HG02840 (cell line): ENCODE results near the gene PLA2G10.
"Not testable (repeated sequence)": the region's sequence is repeated elsewhere in the genome, so short reads cannot be mapped to it uniquely, and the experiment has no call there.

Experiments
- ATAC-seq: cut with Tn5 transposase; IDR thresholded peaks from one replicate; pipeline ENCODE4 v1.9.1; 2021; ENCODE audit warnings: mild to moderate bottlenecking, moderate library complexity, moderate number of reproducible peaks; ENCODE audit not compliant: unreplicated experiment, low FRiP score

Gene PLA2G10, protein sequence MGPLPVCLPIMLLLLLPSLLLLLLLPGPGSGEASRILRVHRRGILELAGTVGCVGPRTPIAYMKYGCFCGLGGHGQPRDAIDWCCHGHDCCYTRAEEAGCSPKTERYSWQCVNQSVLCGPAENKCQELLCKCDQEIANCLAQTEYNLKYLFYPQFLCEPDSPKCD

DNA sequence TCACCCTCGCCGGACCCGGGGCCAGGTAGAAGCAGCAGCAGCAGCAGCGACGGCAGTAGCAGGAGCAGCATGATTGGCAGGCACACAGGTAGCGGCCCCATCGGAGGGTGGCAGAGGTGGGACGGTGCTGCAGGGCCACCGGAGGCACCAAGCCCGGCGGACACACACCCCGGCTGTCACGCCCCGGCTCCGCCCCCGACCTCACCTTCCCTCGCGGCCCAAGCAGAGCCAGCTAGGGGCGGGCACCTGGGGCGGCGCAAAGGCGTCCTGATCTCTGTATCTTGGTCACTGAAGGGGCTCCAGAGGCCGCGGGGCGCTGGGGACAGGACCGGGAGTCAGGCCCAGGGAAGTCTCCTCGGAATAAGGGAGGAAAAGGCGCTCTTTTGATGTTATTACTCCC is at the start of gene PLA2G10:
PLA2G10 (minus strand) TSS at position 180 of the 400 bp plus-strand sequence; CDS start at position 101, 79 bp downstream.
- ATAC-seq, result not testable (repeated sequence)

DNA sequence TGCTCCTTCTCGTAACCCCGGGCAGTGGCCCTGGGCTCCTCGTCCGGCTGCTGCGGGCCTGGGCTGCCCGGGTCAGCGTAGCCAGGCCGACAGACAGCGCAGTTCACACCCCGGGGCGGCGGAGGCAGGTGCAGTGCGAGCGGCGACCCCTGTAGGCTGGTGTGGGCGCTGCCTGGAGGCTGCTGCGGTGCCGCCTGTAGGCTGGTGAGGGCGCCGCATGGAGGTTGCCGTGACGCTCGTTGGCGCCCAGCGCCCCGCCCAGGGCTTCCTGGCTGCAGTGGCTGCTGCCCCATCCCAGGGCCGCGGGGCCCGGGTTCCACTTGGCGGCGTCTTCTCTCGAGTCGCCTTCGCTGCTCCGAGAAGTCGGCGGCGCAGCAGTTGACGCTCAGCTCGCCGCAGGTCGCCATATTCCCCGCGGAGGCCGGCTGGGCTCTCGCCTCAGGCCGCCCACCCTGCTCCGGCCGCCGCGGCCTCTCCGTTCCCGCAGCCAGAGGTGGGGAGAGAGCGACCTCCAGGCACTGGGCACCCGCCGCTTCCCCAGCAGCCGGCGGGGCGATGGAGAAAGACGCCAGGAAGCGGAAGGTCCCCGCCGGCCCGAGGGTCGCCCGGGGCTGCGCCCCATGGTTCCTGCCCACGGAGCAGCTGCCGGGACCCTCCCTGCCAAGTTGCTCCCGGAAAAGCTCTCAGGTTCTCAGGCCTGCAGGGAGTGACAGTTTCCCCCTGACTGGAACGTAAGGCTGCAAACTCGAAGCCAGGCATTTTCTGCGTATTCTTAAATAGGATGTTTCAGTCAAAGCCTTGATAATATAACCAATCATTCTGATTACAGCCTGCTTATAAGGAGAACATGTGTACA is 48.4 kb upstream of the PLA2G10 start, which contains the start of gene NPIPA2:
NPIPA2 (plus strand) TSS at position 261 of the 856 bp plus-strand sequence. CDS start 5,533 bp downstream, outside the sequence.
- peak; percentile 88 for ATAC-seq

DNA sequence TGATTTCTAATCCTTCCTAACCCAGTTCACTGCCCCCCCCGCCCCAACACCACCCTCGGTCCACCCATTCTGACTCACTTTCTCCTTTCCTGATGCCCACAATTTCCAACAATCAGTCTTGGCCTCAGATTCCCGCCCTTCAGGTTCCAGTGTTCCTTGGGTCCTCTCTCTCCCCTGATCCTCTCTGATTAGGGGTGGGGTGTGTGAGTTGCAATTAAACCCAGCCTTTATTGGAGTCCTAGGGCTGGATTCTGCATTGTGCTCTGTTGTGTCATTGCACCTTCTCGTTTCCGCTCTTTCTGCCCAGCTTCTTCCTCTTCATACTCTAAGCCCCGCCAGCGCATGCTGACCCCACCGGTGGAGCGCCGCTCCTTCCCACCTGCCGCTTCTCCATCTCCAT is 47.7 kb upstream of the PLA2G10 start:
- ATAC-seq, result not testable (repeated sequence)

DNA sequence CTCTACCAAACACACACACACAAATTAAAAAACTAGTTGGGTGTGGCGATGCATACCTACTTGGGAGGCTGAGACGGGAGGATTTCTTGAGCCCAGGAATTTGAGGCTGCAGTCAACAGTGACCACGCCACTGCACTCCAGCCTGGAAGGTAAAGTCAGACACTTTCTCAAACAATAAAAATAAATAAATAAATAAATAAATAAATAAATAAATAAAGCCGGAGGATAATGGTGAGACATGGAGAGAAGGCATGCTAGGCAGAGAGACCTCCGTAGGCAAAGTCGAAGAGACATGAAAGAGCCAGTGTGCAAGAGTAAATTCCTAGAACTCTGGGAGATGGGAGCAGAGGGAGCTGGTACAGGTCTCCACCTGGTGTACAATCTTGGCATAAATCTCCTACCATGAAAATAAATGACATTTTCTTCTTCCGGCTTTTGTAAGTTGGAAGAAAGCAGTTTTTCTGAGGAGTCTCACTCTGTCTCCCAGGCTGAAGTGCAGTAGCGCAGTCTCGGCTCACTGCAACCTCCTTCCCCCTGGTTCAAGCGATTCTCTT is 46.8 kb upstream of the PLA2G10 start:
- not testable (repeated sequence) for ATAC-seq

DNA sequence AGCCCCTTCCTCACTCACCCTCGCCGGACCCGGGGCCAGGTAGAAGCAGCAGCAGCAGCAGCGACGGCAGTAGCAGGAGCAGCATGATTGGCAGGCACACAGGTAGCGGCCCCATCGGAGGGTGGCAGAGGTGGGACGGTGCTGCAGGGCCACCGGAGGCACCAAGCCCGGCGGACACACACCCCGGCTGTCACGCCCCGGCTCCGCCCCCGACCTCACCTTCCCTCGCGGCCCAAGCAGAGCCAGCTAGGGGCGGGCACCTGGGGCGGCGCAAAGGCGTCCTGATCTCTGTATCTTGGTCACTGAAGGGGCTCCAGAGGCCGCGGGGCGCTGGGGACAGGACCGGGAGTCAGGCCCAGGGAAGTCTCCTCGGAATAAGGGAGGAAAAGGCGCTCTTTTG is 39.1 kb upstream of the PLA2G10 start:
- not testable (repeated sequence) for ATAC-seq

DNA sequence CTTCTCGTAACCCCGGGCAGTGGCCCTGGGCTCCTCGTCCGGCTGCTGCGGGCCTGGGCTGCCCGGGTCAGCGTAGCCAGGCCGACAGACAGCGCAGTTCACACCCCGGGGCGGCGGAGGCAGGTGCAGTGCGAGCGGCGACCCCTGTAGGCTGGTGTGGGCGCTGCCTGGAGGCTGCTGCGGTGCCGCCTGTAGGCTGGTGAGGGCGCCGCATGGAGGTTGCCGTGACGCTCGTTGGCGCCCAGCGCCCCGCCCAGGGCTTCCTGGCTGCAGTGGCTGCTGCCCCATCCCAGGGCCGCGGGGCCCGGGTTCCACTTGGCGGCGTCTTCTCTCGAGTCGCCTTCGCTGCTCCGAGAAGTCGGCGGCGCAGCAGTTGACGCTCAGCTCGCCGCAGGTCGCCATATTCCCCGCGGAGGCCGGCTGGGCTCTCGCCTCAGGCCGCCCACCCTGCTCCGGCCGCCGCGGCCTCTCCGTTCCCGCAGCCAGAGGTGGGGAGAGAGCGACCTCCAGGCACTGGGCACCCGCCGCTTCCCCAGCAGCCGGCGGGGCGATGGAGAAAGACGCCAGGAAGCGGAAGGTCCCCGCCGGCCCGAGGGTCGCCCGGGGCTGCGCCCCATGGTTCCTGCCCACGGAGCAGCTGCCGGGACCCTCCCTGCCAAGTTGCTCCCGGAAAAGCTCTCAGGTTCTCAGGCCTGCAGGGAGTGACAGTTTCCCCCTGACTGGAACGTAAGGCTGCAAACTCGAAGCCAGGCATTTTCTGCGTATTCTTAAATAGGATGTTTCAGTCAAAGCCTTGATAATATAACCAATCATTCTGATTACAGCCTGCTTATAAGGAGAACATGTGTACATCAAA is 9.3 kb upstream of the PLA2G10 start, which contains the start of gene NPIPA3:
NPIPA3 (plus strand) TSS at position 256 of the 856 bp plus-strand sequence. CDS start 5,533 bp downstream, outside the sequence.
- peak; percentile 91 for ATAC-seq

DNA sequence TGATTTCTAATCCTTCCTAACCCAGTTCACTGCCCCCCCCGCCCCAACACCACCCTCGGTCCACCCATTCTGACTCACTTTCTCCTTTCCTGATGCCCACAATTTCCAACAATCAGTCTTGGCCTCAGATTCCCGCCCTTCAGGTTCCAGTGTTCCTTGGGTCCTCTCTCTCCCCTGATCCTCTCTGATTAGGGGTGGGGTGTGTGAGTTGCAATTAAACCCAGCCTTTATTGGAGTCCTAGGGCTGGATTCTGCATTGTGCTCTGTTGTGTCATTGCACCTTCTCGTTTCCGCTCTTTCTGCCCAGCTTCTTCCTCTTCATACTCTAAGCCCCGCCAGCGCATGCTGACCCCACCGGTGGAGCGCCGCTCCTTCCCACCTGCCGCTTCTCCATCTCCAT is 8.6 kb upstream of the PLA2G10 start:
- not testable (repeated sequence) for ATAC-seq

DNA sequence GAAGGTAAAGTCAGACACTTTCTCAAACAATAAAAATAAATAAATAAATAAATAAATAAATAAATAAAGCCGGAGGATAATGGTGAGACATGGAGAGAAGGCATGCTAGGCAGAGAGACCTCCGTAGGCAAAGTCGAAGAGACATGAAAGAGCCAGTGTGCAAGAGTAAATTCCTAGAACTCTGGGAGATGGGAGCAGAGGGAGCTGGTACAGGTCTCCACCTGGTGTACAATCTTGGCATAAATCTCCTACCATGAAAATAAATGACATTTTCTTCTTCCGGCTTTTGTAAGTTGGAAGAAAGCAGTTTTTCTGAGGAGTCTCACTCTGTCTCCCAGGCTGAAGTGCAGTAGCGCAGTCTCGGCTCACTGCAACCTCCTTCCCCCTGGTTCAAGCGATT is 7.8 kb upstream of the PLA2G10 start:
- not testable (repeated sequence) for ATAC-seq

DNA sequence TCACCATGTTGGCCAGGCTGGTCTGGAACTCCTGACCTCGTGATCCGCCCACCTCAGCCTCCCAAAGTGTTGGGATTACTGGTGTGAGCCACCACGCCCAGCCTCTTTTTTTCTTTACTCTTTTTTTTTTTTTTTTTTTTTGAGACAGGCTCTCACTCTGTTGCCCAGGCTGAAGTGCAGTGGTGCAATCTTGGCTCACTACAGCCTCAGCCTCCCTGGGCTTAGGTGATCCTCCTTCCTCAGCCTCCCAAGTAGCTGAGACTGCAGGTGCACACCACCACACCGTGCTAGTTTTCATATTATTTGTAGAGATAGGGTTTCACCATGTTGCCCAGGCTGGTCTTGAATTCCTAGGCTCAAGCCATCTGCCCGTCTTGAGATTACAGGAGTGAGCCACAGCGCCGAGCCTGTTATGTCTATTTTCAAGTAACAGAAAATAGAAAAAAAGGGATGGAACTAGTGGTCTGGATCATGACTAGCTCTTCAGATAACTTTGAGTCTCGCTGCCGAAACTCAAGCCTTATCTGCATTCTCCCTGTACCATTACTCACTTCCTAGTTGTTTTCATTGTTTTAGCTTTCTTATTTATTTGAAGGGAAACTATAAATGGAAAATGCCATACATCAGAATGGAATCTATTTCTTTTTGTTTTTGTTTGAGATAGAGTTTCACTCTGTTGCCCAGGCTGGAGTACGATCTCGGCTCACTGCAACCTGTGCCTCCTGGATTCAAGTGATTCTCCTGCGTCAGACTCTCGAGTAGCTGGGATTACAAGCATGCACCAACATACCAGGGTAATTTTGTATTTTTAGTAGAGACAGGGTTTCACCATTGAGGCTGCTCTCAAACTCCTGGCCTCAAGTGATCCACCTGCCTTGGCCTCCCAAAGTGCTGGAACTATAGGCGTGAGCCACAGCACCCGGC is 8.0 kb downstream of the PLA2G10 start:
- not testable (repeated sequence) for ATAC-seq

DNA sequence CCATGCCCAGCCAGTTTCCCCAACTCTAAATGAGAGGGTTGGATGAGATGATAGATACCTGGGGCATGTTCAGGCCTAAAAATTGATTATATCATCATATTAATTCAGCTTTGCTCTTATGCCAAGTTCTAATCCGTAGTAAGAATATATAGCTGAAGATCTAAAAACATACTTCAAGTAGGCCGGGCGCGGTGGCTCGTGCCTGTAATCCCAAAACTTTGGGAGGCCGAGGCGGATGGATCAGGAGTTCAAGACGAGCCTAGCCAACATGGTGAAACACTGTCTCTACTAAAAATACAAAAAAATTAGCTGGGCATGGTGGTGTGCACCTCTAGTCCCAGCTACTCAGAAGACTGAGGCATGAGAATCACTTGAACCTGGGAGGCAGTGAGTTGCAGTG is 12.0 kb downstream of the PLA2G10 start:
- ATAC-seq, result no peak

DNA sequence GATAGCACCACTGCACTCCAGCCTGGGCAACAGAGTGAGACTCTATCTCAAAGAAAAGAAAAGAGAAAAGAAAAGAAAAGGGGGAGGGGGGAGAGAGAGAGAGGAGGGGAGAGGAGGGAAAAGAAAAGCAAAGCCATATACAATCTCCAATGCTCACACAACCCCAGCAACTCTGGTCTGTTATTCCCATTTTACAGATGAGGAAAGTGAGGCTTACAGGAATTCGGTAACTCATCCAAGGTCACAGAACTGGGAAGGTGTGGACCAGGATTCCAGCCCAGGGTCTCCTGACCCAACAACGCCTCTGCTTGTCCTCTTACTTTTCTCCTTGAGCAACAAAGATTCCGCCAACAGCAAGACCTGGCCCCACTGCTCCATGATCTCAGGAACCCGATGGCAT is 13.0 kb downstream of the PLA2G10 start:
- no peak for ATAC-seq

DNA sequence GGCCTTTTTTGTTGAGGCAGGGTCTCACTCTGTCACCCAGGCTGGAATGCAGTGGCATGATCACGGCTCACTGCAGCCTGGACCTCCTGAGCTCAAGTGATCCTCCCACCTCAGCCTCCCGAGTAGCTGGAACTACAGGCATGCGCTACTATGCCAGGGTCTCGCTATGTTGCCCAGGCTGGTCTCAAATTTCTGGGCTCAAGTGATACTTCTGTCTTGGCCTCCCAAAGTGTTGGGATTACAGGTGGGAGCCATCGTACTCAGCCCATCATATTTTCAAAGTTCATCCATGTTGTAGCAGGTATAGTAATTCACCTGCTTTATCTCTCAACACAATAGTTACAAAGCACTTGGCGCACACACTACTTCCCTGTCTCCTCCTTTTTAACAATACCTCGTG is 13.7 kb downstream of the PLA2G10 start:
- not testable (repeated sequence) for ATAC-seq

DNA sequence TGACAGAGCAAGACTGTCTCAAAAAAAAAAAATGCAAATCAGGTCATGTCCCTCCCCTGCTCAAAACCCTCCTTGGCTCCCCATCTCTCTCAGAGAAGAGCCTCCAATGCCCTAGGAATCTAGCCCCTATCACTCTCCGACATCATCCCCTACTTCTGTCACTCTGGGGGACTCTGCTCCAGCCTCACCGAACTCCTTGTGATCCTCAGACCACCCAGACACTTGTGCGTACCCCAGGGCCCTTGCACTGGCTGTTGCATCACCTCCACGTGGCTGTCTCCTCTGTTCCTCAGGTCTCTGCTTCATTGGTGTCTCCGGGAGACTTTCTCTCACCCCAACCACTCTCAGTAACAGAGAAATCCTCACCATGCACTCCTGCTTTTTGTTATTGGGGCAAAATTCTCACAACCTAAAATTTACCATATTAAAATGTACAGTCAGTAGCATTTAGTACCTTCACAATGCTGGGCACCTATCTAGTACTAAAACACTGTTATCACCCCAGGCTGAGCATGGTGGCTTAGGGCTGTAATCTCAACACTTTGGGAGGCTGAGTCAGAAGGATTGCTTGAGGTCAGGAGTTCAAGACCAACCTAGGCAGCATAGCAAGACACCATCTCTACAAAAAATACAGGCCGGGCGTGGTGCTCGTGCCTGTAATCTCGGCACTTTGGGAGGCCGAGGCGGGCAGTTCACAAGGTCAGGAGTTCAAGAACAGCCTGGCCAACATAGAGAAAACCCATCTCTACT is 15.2 kb downstream of the PLA2G10 start:
- no peak for ATAC-seq

DNA sequence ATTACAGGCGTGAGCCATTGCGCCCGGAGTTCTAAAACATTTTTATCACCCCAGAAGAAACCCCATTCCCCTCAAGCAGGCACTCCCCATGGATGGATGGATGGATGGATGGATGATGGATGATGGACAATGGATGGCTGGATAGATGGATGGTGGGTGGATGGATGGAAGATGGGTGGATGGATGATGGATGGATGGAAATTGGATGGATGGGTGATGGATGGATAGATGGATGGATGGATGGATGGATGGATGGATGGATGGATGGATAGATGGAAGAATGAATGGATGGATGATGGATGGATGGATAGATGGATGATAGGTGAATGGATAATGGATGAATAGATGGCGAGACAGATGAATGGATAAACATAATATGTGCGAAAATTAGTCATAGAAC is 16.5 kb downstream of the PLA2G10 start:
- ATAC-seq, result no peak

DNA sequence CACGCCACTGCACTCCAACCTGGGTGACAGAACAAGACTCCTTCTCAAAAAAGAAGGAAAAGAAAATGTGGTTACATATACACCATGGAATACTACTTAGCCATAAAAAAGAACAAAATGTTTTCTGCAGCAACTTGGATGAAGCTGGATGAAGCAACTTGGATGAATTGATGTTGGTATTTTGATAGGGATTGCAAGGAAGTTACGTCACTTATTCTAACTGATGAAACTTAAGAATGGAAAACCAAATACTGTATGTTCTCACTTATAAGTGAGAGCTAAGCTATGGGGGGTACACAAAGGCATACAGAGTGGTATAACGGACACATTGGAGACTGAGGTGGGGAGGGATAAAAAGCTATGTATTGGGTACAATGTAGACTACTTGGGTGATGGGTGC is 17.5 kb downstream of the PLA2G10 start:
- ATAC-seq, result no peak

DNA sequence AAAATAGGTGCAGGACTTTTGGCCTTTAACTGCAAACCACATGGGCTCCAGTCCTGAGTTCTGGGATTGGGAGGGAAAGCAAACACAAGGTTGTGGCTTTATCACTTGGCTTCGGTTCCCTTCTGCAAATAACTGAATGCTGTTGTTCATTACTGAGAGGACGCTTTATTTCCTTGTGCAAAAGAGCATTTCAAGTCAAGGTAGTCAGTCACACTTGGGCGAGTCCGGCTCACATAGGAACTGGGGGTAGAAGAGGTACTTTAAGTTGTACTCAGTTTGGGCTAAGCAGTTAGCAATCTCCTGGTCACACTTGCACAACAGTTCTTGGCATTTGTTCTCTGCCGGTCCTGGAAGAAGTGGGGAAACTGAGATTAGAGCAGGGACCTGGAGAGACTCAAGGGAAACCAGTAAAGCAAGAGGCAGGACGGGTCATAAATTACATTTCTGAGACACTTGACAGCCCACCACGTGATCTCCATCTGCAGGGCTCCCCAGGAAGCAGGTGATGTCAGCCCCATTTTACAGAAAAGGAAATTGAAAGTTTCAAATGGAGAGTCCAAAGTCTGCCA is 21.6 kb downstream of the PLA2G10 start:
- peak; percentile 73 for ATAC-seq

DNA sequence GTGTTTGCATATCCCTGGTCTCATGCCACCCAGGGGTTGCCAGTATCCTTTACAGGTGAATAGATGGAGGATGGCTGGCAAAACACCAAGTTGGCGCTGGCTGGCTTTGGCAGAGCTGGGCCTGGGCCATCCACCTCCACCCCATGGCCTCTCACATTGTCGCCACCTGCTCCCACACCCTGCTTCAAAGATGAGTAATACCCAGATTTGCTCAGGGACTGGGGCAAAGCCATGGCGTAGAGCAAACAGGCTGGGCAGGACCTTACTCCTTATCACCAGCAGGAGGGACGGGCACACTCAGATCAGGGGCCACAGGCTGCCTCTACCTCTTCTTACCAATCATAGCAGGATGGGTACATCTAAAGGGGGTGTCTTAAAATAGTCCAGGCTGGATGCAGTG is 24.3 kb downstream of the PLA2G10 start:
- no peak for ATAC-seq

DNA sequence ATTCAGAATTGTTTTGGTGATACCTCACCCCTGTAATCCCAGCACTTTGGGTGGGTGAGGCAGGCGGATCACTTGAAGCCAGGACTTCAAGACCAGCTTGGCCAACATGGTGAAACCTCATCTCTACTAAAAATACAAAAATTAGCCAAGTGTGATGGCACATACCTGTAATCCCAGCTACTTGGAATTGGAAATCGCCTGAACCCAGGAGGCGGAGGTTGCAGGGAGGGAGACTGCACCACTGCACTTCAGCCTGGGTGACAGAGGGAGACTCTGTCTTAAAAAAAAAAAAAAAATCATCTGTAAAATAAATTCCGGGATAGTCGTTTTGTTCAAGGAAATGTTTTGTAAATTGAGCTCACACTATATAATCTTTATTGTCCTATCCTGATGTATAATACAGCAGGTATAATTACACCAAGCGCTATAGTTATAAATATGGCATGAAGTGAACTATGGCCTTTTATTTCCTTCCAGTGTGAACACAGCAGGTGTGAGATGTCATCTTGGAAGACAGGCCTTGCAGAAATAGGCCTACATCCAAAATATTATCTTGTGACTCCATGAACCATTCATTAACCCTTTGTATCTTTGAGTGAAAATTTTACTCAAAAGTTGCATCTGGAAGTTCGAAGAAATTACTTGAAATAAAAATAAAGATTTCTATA is 25.4 kb downstream of the PLA2G10 start:
- no peak for ATAC-seq
